HCEC 1CT (cell line): ENCODE data around the gene SCRN3.
"Not testable (repeated sequence)": the region's sequence is repeated elsewhere in the genome, so short reads cannot be mapped to it uniquely, and the experiment has no call there.

Experiments used
- DNase-seq: peaks from one replicate; pipeline ENCODE4 v3.0.0-alpha.2; 2017

Gene SCRN3

GRCh38 chr2:174410039-174410438 lies 14.5 kb downstream of the SCRN3 start:
- DNase-seq, result not testable (repeated sequence)

- no peak for DNase-seq
These were observed 16.7 kb downstream of the SCRN3 start for GRCh38 chr2:174412256-174412655.

GRCh38 chr2:174428214-174428613 lies 32.7 kb downstream of the SCRN3 start:
- DNase-seq, result no peak

- DNase-seq, result no peak
These were observed 34.5 kb downstream of the SCRN3 start for GRCh38 chr2:174430066-174430465.

GRCh38 chr2:174431902-174432301 lies 36.4 kb downstream of the SCRN3 start:
- DNase-seq, result no peak

GRCh38 chr2:174436351-174436750 lies 40.8 kb downstream of the SCRN3 start:
- no peak for DNase-seq

- no peak for DNase-seq
These were observed 42.8 kb downstream of the SCRN3 start for GRCh38 chr2:174438146-174438886.

- DNase-seq, result no peak
These were observed 43.8 kb downstream of the SCRN3 start for GRCh38 chr2:174439323-174439722.

GRCh38 chr2:174439950-174440349 lies 44.4 kb downstream of the SCRN3 start:
- DNase-seq, result no peak

- DNase-seq, result peak; percentile 79
These were observed 47.3 kb downstream of the SCRN3 start for GRCh38 chr2:174442546-174443510.

- DNase-seq, result no peak
These were observed 49.2 kb downstream of the SCRN3 start for GRCh38 chr2:174444761-174445160.

- DNase-seq, result no peak
These were observed 49.7 kb downstream of the SCRN3 start for GRCh38 chr2:174445248-174445647.

- no peak for DNase-seq
These were observed 51.0 kb downstream of the SCRN3 start for GRCh38 chr2:174446531-174446930.

- DNase-seq, result no peak
These were observed 53.5 kb downstream of the SCRN3 start for GRCh38 chr2:174449033-174449432.

- no peak for DNase-seq
These were observed 54.7 kb downstream of the SCRN3 start for GRCh38 chr2:174450021-174450816.

- no peak for DNase-seq
These were observed 59.0 kb downstream of the SCRN3 start for GRCh38 chr2:174454566-174454965.

GRCh38 chr2:174461221-174461620 lies 65.7 kb downstream of the SCRN3 start:
- no peak for DNase-seq

- peak; percentile 28 for DNase-seq
These were observed 69.8 kb downstream of the SCRN3 start for GRCh38 chr2:174465327-174465726.

- peak; percentile 12 for DNase-seq
These were observed 78.3 kb downstream of the SCRN3 start for GRCh38 chr2:174473796-174474195.

GRCh38 chr2:174477759-174478158 lies 82.2 kb downstream of the SCRN3 start:
- DNase-seq, result no peak
